GM12878 (cell line): ENCODE data around the gene ATF7IP. TPM values are rescaled to one million over a fixed set of nuclear protein-coding genes. Genes with fewer than 3 reads are reported as not detected.
A peak's percentile ranks its signal among the peaks of the same experiment; 100 is the strongest.

Experiments
- ATAC-seq: fragments of 200-7000 bp; cut with Tn5 transposase; 3 replicates; pipeline ENCODE4 v1.9.1; 2020; ENCODE audit warnings: mild to moderate bottlenecking, moderate library complexity
- BruUV-seq: library from RNA; stranded (reverse); fragments of 400-500 nt; replicated peaks from 2 replicates; lab custom pipeline; 2021; lab: Mats Ljungman, UMichigan
- CTCF ChIA-PET: fragments of 300-600 bp; sonication (Branson Sonifier 250); formaldehyde crosslinking; extraction: SDS; loops from one replicate; lab custom pipeline; 2021; ENCODE audit warnings: inconsistent platforms; lab: Yijun Ruan, JAX
- POLR2A ChIA-PET: fragments of 350-600 bp; formaldehyde crosslinking; extraction: SDS; loops from one replicate; lab custom pipeline; 2021; ENCODE audit warnings: inconsistent platforms; lab: Charles Lee
- RAD21 ChIA-PET: fragments of 300-600 bp; sonication (Branson Sonifier 250); formaldehyde crosslinking; loops from one replicate; lab custom pipeline; 2023; ENCODE audit warnings: antibody characterized with exemption; ENCODE audit not compliant: unreplicated experiment; lab: Charles Lee
- SMC1A ChIA-PET: fragments of 300-600 bp; sonication (Branson Sonifier 250); formaldehyde crosslinking; loops from one replicate; lab custom pipeline; 2023; ENCODE audit not compliant: unreplicated experiment, uncharacterized antibody; lab: Charles Lee
- DNase-seq: peaks from one replicate; pipeline ENCODE4 v3.0.0-alpha.2; 2011; ENCODE audit warnings: low read depth, low spot score
- FAIRE-seq: peaks from 3 replicates; lab custom pipeline; 2011; peaks lifted over from hg19 to GRCh38; lab: Jason Lieb, UNC
- H2AFZ ChIP-seq: 2 replicates; pipeline ENCODE4 v1.6.0; 2011; ENCODE audit warnings: low read depth, low read length, control low read depth; ENCODE audit not compliant: control insufficient read depth
- H3K27ac ChIP-seq: 2 replicates; pipeline ENCODE4 v1.5.1; 2011; ENCODE audit warnings: control low read depth; ENCODE audit not compliant: control insufficient read depth, insufficient read depth
- H3K27me3 ChIP-seq, 2 experiments: replicated peaks in 1 of 2; 2 replicates each; pipeline versions ENCODE4 v1.6.0 to v1.6.1; 2011; ENCODE audit warnings: low read length in 1 of 2; ENCODE audit not compliant: control insufficient read depth in 2 of 2, insufficient read depth in 2 of 2
- H3K36me3 ChIP-seq, 2 experiments: 2 replicates each; pipeline ENCODE4 v1.5.1; 2011; ENCODE audit warnings: low read length in 1 of 2; ENCODE audit not compliant: control insufficient read depth in 2 of 2, insufficient read depth in 2 of 2
- H3K4me1 ChIP-seq: 2 replicates; pipeline ENCODE4 v1.6.1; 2011; ENCODE audit warnings: mild to moderate bottlenecking, low read length, moderate library complexity, mixed read lengths; ENCODE audit not compliant: control insufficient read depth, insufficient read depth
- H3K4me2 ChIP-seq: 2 replicates; pipeline ENCODE4 v1.6.0; 2011; ENCODE audit warnings: control low read depth; ENCODE audit not compliant: control insufficient read depth, insufficient read depth
- H3K4me3 ChIP-seq: fragments of 200-600 bp; sonication (generic); 2 replicates; pipeline ENCODE4 v1.5.1; 2016
- H3K79me2 ChIP-seq: 2 replicates; pipeline ENCODE4 v1.6.0; 2011; ENCODE audit warnings: low read length; ENCODE audit not compliant: control insufficient read depth, insufficient read depth
- H3K9ac ChIP-seq: 2 replicates; pipeline ENCODE4 v1.8.0; 2011; ENCODE audit warnings: low read length, control low read depth, mixed read lengths; ENCODE audit not compliant: control insufficient read depth, insufficient read depth
- H3K9me3 ChIP-seq: replicated peaks from 3 replicates; pipeline ENCODE4 v1.5.1; 2011; ENCODE audit warnings: mild to moderate bottlenecking, low read length; ENCODE audit not compliant: control insufficient read depth, insufficient read depth
- H4K20me1 ChIP-seq: 2 replicates; pipeline ENCODE4 v1.6.0; 2011; ENCODE audit not compliant: control insufficient read depth, insufficient read depth
- CHD1 ChIP-seq: IDR thresholded peaks from 2 replicates; pipeline ENCODE4 v1.6.1; 2012; ENCODE audit warnings: low read depth, low read length, improper control_type of control experiment
- FOS ChIP-seq: IDR thresholded peaks from 3 replicates; pipeline ENCODE4 v1.6.1; 2011; ENCODE audit warnings: borderline replicate concordance; ENCODE audit not compliant: insufficient read length; ENCODE audit errors: extremely low read depth
- HDAC6 ChIP-seq: fragments of 200-600 bp; sonication (generic); IDR thresholded peaks from one replicate; pipeline ENCODE4 v1.8.0; 2017; ENCODE audit warnings: antibody characterized with exemption; ENCODE audit not compliant: unreplicated experiment
- HSF1 ChIP-seq: fragments of 150-350 bp; IDR thresholded peaks from 2 replicates; pipeline ENCODE4 v1.6.1; 2014; ENCODE audit warnings: mild to moderate bottlenecking, low read depth, low read length
- KAT2A ChIP-seq: conservative IDR thresholded peaks from 2 replicates; pipeline ENCODE4 v1.6.1; 2011; ENCODE audit warnings: low read depth, low read length; ENCODE audit not compliant: control insufficient read depth
- NFXL1 ChIP-seq: fragments of 450-650 bp; IDR thresholded peaks from 2 replicates; pipeline ENCODE4 v1.6.1; 2017; ENCODE audit warnings: antibody characterized with exemption, mild to moderate bottlenecking, borderline replicate concordance
- POLR2A ChIP-seq: IDR thresholded peaks from 2 replicates; pipeline ENCODE4 v1.6.1; 2011; ENCODE audit warnings: low read depth, mild to moderate bottlenecking, low read length
- RFX5 ChIP-seq: IDR thresholded peaks from 2 replicates; pipeline ENCODE4 v1.6.1; 2011; ENCODE audit warnings: low read depth, low read length, improper control_type of control experiment
- ZBTB11 ChIP-seq: fragments of 450-650 bp; formaldehyde crosslinking; IDR thresholded peaks from 2 replicates; pipeline ENCODE4 v1.5.0; 2022; ENCODE audit warnings: mild to moderate bottlenecking, missing genetic modification characterization
- WGBS: methylation state at CpG from one replicate; pipeline ENCODE4 v1.1.6; 2016; ENCODE audit warnings: low lambda C conversion rate; ENCODE audit not compliant: insufficient replicate concordance, insufficient coverage; ENCODE audit errors: missing lambda C conversion rate; 5-methylcytosine and 5-hydroxymethylcytosine counted together
- in situ Hi-C: fragments of 300-500 bp; cut with MboI; formaldehyde crosslinking; loops from 9 replicates; pipeline ENCODE4 v1.14.3; 2018; ENCODE audit warnings: mixed read lengths
- intact Hi-C: fragments of 100-400 bp; cut with micrococcal nuclease; formaldehyde crosslinking; loops from one replicate; pipeline ENCODE4 v1.14.2; 2022; ENCODE audit not compliant: unreplicated experiment
- polyA plus RNA-seq, 11 experiments: library from polyadenylated mRNA; depleted of rRNA in 4 of 11; unstranded in 6 of 11; stranded (reverse) in 5 of 11; fragments of >200 nt; fragmentation: Nextera tagmentation in 4 of 11; fragmentation: Illumina TruSeq in 1 of 11; extraction: Ambion mirVana in 4 of 11; extraction: Trizol in 1 of 11; gene quantifications; 1 replicate in 1 of 11; 2 replicates in 10 of 11; pipeline versions ENCODE4 v1.2.1 to v1.2.3, GENCODE V29; 2011 to 2016; ENCODE audit warnings: inconsistent platforms in 2 of 11, missing spikeins in 2 of 11, low read depth in 1 of 11
- total RNA-seq, 4 experiments: library from RNA; depleted of rRNA in 3 of 4; stranded (reverse); fragments of >200 nt in 3 of 4; fragmentation: Illumina TruSeq in 1 of 4; extraction: Trizol in 1 of 4; gene quantifications; 2 replicates each; pipeline versions ENCODE4 v1.2.1 to v1.2.3, GENCODE V29; 2013 to 2021
- TF ChIP-seq, protein P1 (sequence below): IDR thresholded peaks from 2 replicates; pipeline ENCODE4 v1.6.1; 2012; ENCODE audit warnings: low read length, inconsistent platforms

The ATF7IP gene
- total and polyA plus RNA-seq, 10 of the 15 experiments (the other 5 are each of a cell fraction or from before 2014, with no cell fraction given), result 6.2 to 66.6 (median 29.3) TPM

GRCh38 chr12:14417715-14418114 is 52.2 kb downstream of the ATF7IP start:
- no peaks in the 10 kb centered on the region for H3K27me3 ChIP-seq
- H3K4me2 ChIP-seq, result no peak overlapping the region
- in situ Hi-C loops, result no loop called here
- peaks cover 27% of the 10 kb centered on the region for H3K9me3 ChIP-seq
- ChIA-PET SMC1A (interaction anchor here (0.7 to 1.9 kb wide), 10 partner anchors 11 to 180 kb away, joined by 3 to 8 read pairs (median 4); no protein-coding TSS in a partner anchor), CTCF (interaction anchor here (2.1 kb wide), 1 partner anchor 177 kb away, joined by 5 read pairs; no protein-coding TSS in a partner anchor), RAD21 (interaction anchor here (1.1 to 1.9 kb wide), 4 partner anchors 46 to 180 kb away, joined by 3 to 7 read pairs (median 4); partner anchors contain the start of gene ATF7IP), POLR2A (no interaction called here)
- H3K79me2 ChIP-seq, result peaks cover 59% of the 10 kb centered on the region
- TF ChIP-seq POLR2A (no peak), RFX5 (peak; percentile 84)
- H4K20me1 ChIP-seq, result no peaks in the 10 kb centered on the region
- H3K4me1 ChIP-seq, result no peaks in the 10 kb centered on the region
- no peak overlapping the region for H2AFZ ChIP-seq
- intact Hi-C loops, result no loop called here
- 84% methylated on average over 3 of the region's 3 CpGs for WGBS
- DNase-seq (no peak), ATAC-seq (peak; percentile 74), FAIRE-seq (no peak)
- H3K36me3 ChIP-seq, result peaks cover 0 to 2% of the 10 kb centered on the region in 2 experiments; a peak in 3 of 4 replicates
- no TSS peak for BruUV-seq
- no peak overlapping the region for H3K4me3 ChIP-seq
- no peak overlapping the region for H3K27ac ChIP-seq
- no peak overlapping the region for H3K9ac ChIP-seq

- DNase-seq (no peak), ATAC-seq (no peak), FAIRE-seq (no peak)
- CTCF ChIA-PET, result interaction anchor here (2.1 kb wide), 1 partner anchor 178 kb away, joined by 5 read pairs; no protein-coding TSS in a partner anchor
- RAD21 ChIA-PET, result interaction anchor here (1.1 to 1.9 kb wide), 3 partner anchors 46 to 180 kb away, joined by 4 to 7 read pairs (median 4); partner anchors contain the start of gene ATF7IP
- H3K36me3 ChIP-seq, result peaks cover 0 to 2% of the 10 kb centered on the region in 2 experiments; a peak in 3 of 4 replicates
- H3K27ac ChIP-seq, result no peak overlapping the region
- no peak overlapping the region for H3K4me2 ChIP-seq
- WGBS, result 92% methylated on average over 3 of the region's 3 CpGs
- in situ Hi-C loops (no loop called here), intact Hi-C loops (no loop called here)
- no peaks in the 10 kb centered on the region for H3K27me3 ChIP-seq
- no peaks in the 10 kb centered on the region for H4K20me1 ChIP-seq
- no peaks in the 10 kb centered on the region for H3K4me1 ChIP-seq
- peaks cover 55% of the 10 kb centered on the region for H3K79me2 ChIP-seq
- H3K9ac ChIP-seq, result no peak overlapping the region
- no peak overlapping the region for H2AFZ ChIP-seq
- peaks cover 27% of the 10 kb centered on the region for H3K9me3 ChIP-seq
- H3K4me3 ChIP-seq, result no peak overlapping the region
- POLR2A ChIA-PET, result no interaction called here
- no TSS peak for BruUV-seq
- SMC1A ChIA-PET, result interaction anchor here (0.7 to 1.4 kb wide), 4 partner anchors 12 to 52 kb away, joined by 3 to 4 read pairs (median 4); no protein-coding TSS in a partner anchor
- no peak for TF ChIP-seq FOS
- no peak for TF ChIP-seq KAT2A
- no peak for TF ChIP-seq NFXL1
- TF ChIP-seq, protein P1, sequence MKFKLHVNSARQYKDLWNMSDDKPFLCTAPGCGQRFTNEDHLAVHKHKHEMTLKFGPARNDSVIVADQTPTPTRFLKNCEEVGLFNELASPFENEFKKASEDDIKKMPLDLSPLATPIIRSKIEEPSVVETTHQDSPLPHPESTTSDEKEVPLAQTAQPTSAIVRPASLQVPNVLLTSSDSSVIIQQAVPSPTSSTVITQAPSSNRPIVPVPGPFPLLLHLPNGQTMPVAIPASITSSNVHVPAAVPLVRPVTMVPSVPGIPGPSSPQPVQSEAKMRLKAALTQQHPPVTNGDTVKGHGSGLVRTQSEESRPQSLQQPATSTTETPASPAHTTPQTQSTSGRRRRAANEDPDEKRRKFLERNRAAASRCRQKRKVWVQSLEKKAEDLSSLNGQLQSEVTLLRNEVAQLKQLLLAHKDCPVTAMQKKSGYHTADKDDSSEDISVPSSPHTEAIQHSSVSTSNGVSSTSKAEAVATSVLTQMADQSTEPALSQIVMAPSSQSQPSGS, result no peak
- no peak for TF ChIP-seq HDAC6
- TF ChIP-seq HSF1, result no peak
- TF ChIP-seq CHD1, result no peak
- no peak for TF ChIP-seq ZBTB11 (CRISPR knock-in tag)
These were observed 53.0 kb downstream of the ATF7IP start for GRCh38 chr12:14418451-14418890.
